CD14-positive monocyte (primary cell): ENCODE data around the gene ERF. TPM values are rescaled to one million over a fixed set of nuclear protein-coding genes. Genes with fewer than 3 reads are reported as not detected.
A peak's percentile ranks its signal among the peaks of the same experiment; 100 is the strongest.

Experiments used
- DNase-seq, 3 donors: peaks; one replicate each; pipeline ENCODE4 v3.0.0-alpha.2; 2011 to 2022
- H2AFZ ChIP-seq: 2 replicates; pipeline ENCODE4 v1.6.0; 2012; ENCODE audit warnings: mild to moderate bottlenecking, low read depth, low read length, inconsistent platforms; ENCODE audit not compliant: insufficient read depth, poor library complexity, severe bottlenecking
- H3K27ac ChIP-seq, 2 donors: 1 replicate in 1 of 2; 2 replicates in 1 of 2; pipeline ENCODE4 v1.5.1; 2012 to 2013; ENCODE audit warnings: low read length in 2 of 2, control low read depth in 1 of 2, inconsistent platforms in 1 of 2, low read depth in 1 of 2, mild to moderate bottlenecking in 1 of 2
- H3K27me3 ChIP-seq, 2 donors: one replicate each; pipeline versions ENCODE4 v1.6.0 to v1.6.1; 2011 to 2013; ENCODE audit warnings: low read length in 2 of 2; ENCODE audit not compliant: control insufficient read depth in 2 of 2, insufficient read depth in 2 of 2
- H3K36me3 ChIP-seq, 2 donors: replicated peaks in 1 of 2; 1 replicate in 1 of 2; 2 replicates in 1 of 2; pipeline versions ENCODE4 v1.5.1 to v1.6.1; 2012 to 2013; ENCODE audit warnings: low read length in 2 of 2, control low read depth in 1 of 2, inconsistent platforms in 1 of 2, mild to moderate bottlenecking in 1 of 2; ENCODE audit not compliant: insufficient read depth in 2 of 2, control insufficient read depth in 1 of 2
- H3K4me1 ChIP-seq, 2 donors: 1 replicate in 1 of 2; 2 replicates in 1 of 2; pipeline versions ENCODE4 v1.5.1 to v1.6.1; 2012 to 2013; ENCODE audit warnings: low read length in 2 of 2, control low read depth in 1 of 2, inconsistent platforms in 1 of 2, mild to moderate bottlenecking in 1 of 2, moderate library complexity in 1 of 2; ENCODE audit not compliant: insufficient read depth in 2 of 2, control insufficient read depth in 1 of 2
- H3K4me2 ChIP-seq: replicated peaks from 2 replicates; pipeline ENCODE3; 2012; ENCODE audit warnings: low read length, moderate library complexity, mild to moderate bottlenecking; ENCODE audit not compliant: poor library complexity, severe bottlenecking; ENCODE audit errors: extremely low read depth
- H3K4me3 ChIP-seq, 3 experiments: fragments of 200-600 bp in 1 of 3; sonication (generic) in 1 of 3; replicated peaks in 1 of 3; 1 replicate in 2 of 3; 2 replicates in 1 of 3; pipeline ENCODE4 v1.5.1; 2011 to 2013; ENCODE audit warnings: low read length in 3 of 3, mild to moderate bottlenecking in 3 of 3, control low read depth in 2 of 3, low read depth in 2 of 3, inconsistent platforms in 1 of 3, moderate library complexity in 1 of 3
- H3K79me2 ChIP-seq: 2 replicates; pipeline ENCODE4 v1.6.0; 2012; ENCODE audit warnings: mild to moderate bottlenecking, control low read depth, inconsistent platforms, low read length, moderate library complexity; ENCODE audit not compliant: insufficient read depth
- H3K9ac ChIP-seq: 2 replicates; pipeline ENCODE4 v1.6.0; 2017; ENCODE audit warnings: low read length, mild to moderate bottlenecking; ENCODE audit not compliant: insufficient read depth, poor library complexity, severe bottlenecking
- H3K9me3 ChIP-seq, 2 donors: replicated peaks in 1 of 2; 1 replicate in 1 of 2; 2 replicates in 1 of 2; pipeline versions ENCODE4 v1.5.1 to v1.6.1; 2012 to 2013; ENCODE audit warnings: low read length in 2 of 2, control low read depth in 1 of 2; ENCODE audit not compliant: control insufficient read depth in 1 of 2, insufficient read depth in 1 of 2
- H4K20me1 ChIP-seq: 2 replicates; pipeline ENCODE4 v1.6.0; 2012; ENCODE audit warnings: mild to moderate bottlenecking, low read length, control low read depth, moderate library complexity; ENCODE audit not compliant: insufficient read depth
- H3K27ac Mint-ChIP-seq, 7 donors: one replicate each; pipeline ENCODE4 v1.8.0; 2020; ENCODE audit warnings: mild to moderate bottlenecking in 7 of 7, mixed read lengths in 7 of 7, moderate library complexity in 6 of 7, inconsistent platforms in 2 of 7
- H3K27me3 Mint-ChIP-seq, 3 donors: one replicate each; pipeline ENCODE4 v1.8.0; 2021 to 2022; ENCODE audit warnings: low read depth in 3 of 3, mild to moderate bottlenecking in 3 of 3, mixed read lengths in 3 of 3, moderate library complexity in 3 of 3, inconsistent platforms in 1 of 3
- H3K36me3 Mint-ChIP-seq, 2 donors: one replicate each; pipeline ENCODE4 v1.8.0; 2020; ENCODE audit warnings: mixed read lengths in 2 of 2, inconsistent platforms in 1 of 2, mild to moderate bottlenecking in 1 of 2
- H3K4me1 Mint-ChIP-seq: one replicate; pipeline ENCODE4 v1.8.0; 2020; ENCODE audit warnings: mild to moderate bottlenecking, mixed read lengths
- H3K4me3 Mint-ChIP-seq, 2 donors: one replicate each; pipeline ENCODE4 v1.8.0; 2020; ENCODE audit warnings: mild to moderate bottlenecking in 2 of 2, mixed read lengths in 2 of 2, moderate library complexity in 1 of 2
- H3K9me3 Mint-ChIP-seq, 7 donors: one replicate each; pipeline ENCODE4 v1.8.0; 2020 to 2022; ENCODE audit warnings: mixed read lengths in 7 of 7, mild to moderate bottlenecking in 6 of 7, moderate library complexity in 6 of 7, inconsistent platforms in 2 of 7
- CTCF ChIP-seq: fragments of 200-600 bp; IDR thresholded peaks from one replicate; pipeline ENCODE4 v1.8.0; 2022; ENCODE audit warnings: antibody characterized with exemption, mild to moderate bottlenecking
- WGBS: methylation state at CpG from one replicate; pipeline ENCODE4 v1.1.5; 2013; ENCODE audit warnings: missing lambda C conversion rate; ENCODE audit not compliant: insufficient coverage; 5-methylcytosine and 5-hydroxymethylcytosine counted together
- intact Hi-C, 2 donors: fragments of 100-400 bp; cut with micrococcal nuclease; formaldehyde crosslinking; loops; one replicate each; pipeline versions ENCODE4 v1.15.0 to v1.15.1; 2023
- polyA plus RNA-seq, 3 donors: library from polyadenylated mRNA; depleted of rRNA in 1 of 3; unstranded in 2 of 3; stranded (reverse) in 1 of 3; fragments of 300-500 nt in 2 of 3; fragments of >200 nt in 1 of 3; fragmentation: Illumina TruSeq in 2 of 3; gene quantifications; 1 replicate in 2 of 3; 2 replicates in 1 of 3; pipeline ENCODE4 v1.2.3, GENCODE V29; 2012 to 2021

ERF gene
- polyA plus RNA-seq, 3 donors, result 2.3 to 42.6 (median 3.4) TPM

GRCh38 chr19:42246922-42247639 lies 7.8 kb downstream of the ERF start:
- Histone ChIP-seq H3K27me3 (no peaks in the 10 kb centered on the region), H4K20me1 (peaks cover 50% of the 10 kb centered on the region), H3K27ac (no peak overlapping the region), H3K36me3 (peaks cover 4 to 17% of the 10 kb centered on the region in 2 donors), H2AFZ (no peak overlapping the region), H3K4me2 (no peak overlapping the region), H3K79me2 (peaks cover 24% of the 10 kb centered on the region), H3K4me3 (no peak overlapping the region), H3K9ac (no peak overlapping the region), H3K4me1 (peaks cover 29 to 38% of the 10 kb centered on the region in 2 donors), H3K9me3 (no peaks in the 10 kb centered on the region)
- H3K36me3 Mint-ChIP-seq, result peaks cover 9 to 22% of the 10 kb centered on the region in 2 donors
- no peak for TF ChIP-seq CTCF
- intact Hi-C loops, result loop anchor here in 1 of 2 donors (10.0 kb wide), 1 partner anchor 112 kb away; the partner anchor contains the start of gene POU2F2
- DNase-seq, result no peak
- H3K9me3 Mint-ChIP-seq, result no peaks in the 10 kb centered on the region
- H3K27me3 Mint-ChIP-seq, result peaks cover 0 to 4% (median 3%) of the 10 kb centered on the region in 3 donors
- peak overlapping the region in 3 of 7 donors; percentile 47 to 59 (median 51) for H3K27ac Mint-ChIP-seq
- H3K4me3 Mint-ChIP-seq, result no peak overlapping the region
- 87% methylated on average over 6 of the region's 7 CpGs for WGBS
- H3K4me1 Mint-ChIP-seq, result peaks cover 39% of the 10 kb centered on the region

- Mint-ChIP-seq H3K4me3 (no peak overlapping the region), H3K9me3 (no peaks in the 10 kb centered on the region), H3K4me1 (peaks cover 38% of the 10 kb centered on the region), H3K27me3 (peaks cover 0 to 4% (median 3%) of the 10 kb centered on the region in 3 donors), H3K36me3 (peaks cover 9 to 22% of the 10 kb centered on the region in 2 donors), H3K27ac (peak overlapping the region in 4 of 7 donors; percentile 20 to 79 (median 52))
- peaks cover 25% of the 10 kb centered on the region for H3K79me2 ChIP-seq
- peaks cover 28 to 37% of the 10 kb centered on the region in 2 donors for H3K4me1 ChIP-seq
- WGBS, result 39% methylated on average over 4 of the region's 10 CpGs
- peak in 1 of 3 donors; percentile 26 for DNase-seq
- no peak overlapping the region for H2AFZ ChIP-seq
- H3K9ac ChIP-seq, result no peak overlapping the region
- intact Hi-C loops, result loop anchor here in 1 of 2 donors (10.0 kb wide), 1 partner anchor 112 kb away; the partner anchor contains the start of gene POU2F2
- H3K9me3 ChIP-seq, result no peaks in the 10 kb centered on the region
- no peak overlapping the region for H3K27ac ChIP-seq
- peaks cover 49% of the 10 kb centered on the region for H4K20me1 ChIP-seq
- peaks cover 4 to 17% of the 10 kb centered on the region in 2 donors for H3K36me3 ChIP-seq
- H3K4me2 ChIP-seq, result no peak overlapping the region
- H3K27me3 ChIP-seq, result no peaks in the 10 kb centered on the region
- H3K4me3 ChIP-seq, result no peak overlapping the region
- no peak for TF ChIP-seq CTCF
These were observed 8.6 kb downstream of the ERF start for GRCh38 chr19:42246143-42246921.
